ENCODE data around the gene CD59. TPM values are rescaled to one million over a fixed set of nuclear protein-coding genes. Genes with fewer than 3 reads are reported as not detected.
"Not testable (repeated sequence)": the region's sequence is repeated elsewhere in the genome, so short reads cannot be mapped to it uniquely, and the experiment has no call there.

Gene CD59
- total RNA-seq, 1 donor from 2014 or later = 213 TPM

- intact Hi-C loops (cut with micrococcal nuclease) = no loop called here
Observed at GRCh38 chr11:33747979-33748378, 11.8 kb upstream of the CD59 start.

GRCh38 chr11:33743291-33743690, 7.1 kb upstream of the CD59 start:
- intact Hi-C loops (cut with micrococcal nuclease) = no loop called here

GRCh38 chr11:33742249-33742851, 6.1 kb upstream of the CD59 start:
- intact Hi-C loops (cut with micrococcal nuclease) = loop anchor here (1.0 kb wide), 3 partner anchors 26 to 380 kb away; no protein-coding TSS in a partner anchor

- intact Hi-C loops (cut with micrococcal nuclease) = loop anchor here (1.0 kb wide), 3 partner anchors 26 to 380 kb away; no protein-coding TSS in a partner anchor
Observed at GRCh38 chr11:33741806-33742205, 5.6 kb upstream of the CD59 start.

GRCh38 chr11:33737362-33737821, 1.2 kb upstream of the CD59 start:
- intact Hi-C loops (cut with micrococcal nuclease) = loop anchor here (10.0 kb wide), 2 partner anchors 843 to 1153 kb away; partner anchors contain the start of genes EIF3M and QSER1

GRCh38 chr11:33735271-33736147, 714 bp downstream of the CD59 start:
- intact Hi-C loops (cut with micrococcal nuclease) = loop anchor here (1.0 to 10.0 kb wide), 11 partner anchors 12 to 1151 kb away; partner anchors contain the start of genes ABTB2, C11orf91, CAT and CSTF3

GRCh38 chr11:33734441-33735270, 1.6 kb downstream of the CD59 start:
- intact Hi-C loops (cut with micrococcal nuclease) = loop anchor here (1.0 to 10.0 kb wide), 6 partner anchors 11 to 1150 kb away; partner anchors contain the start of genes ABTB2, EIF3M, HIPK3 and QSER1

- intact Hi-C loops (cut with micrococcal nuclease) = loop anchor here (2.0 to 10.0 kb wide), 3 partner anchors 625 to 1149 kb away; partner anchors contain the start of genes ABTB2, EIF3M and QSER1
Observed at GRCh38 chr11:33733980-33734379, 2.2 kb downstream of the CD59 start.

- intact Hi-C loops (cut with micrococcal nuclease) = loop anchor here (10.0 kb wide), 2 partner anchors 837 to 1147 kb away; partner anchors contain the start of genes EIF3M and QSER1
Observed at GRCh38 chr11:33731723-33732531, 4.3 kb downstream of the CD59 start.

- intact Hi-C loops (cut with micrococcal nuclease) = loop anchor here (10.0 kb wide), 2 partner anchors 836 to 1146 kb away; partner anchors contain the start of genes EIF3M and QSER1
Observed at GRCh38 chr11:33730716-33731115, 5.5 kb downstream of the CD59 start.

GRCh38 chr11:33729072-33729664, 7.1 kb downstream of the CD59 start:
- intact Hi-C loops (cut with micrococcal nuclease) = not testable (repeated sequence)

- intact Hi-C loops (cut with micrococcal nuclease) = not testable (repeated sequence)
Observed at GRCh38 chr11:33727539-33727938, 8.7 kb downstream of the CD59 start.

- intact Hi-C loops (cut with micrococcal nuclease) = no loop called here
Observed at GRCh38 chr11:33725496-33725895, 10.7 kb downstream of the CD59 start.

- intact Hi-C loops (cut with micrococcal nuclease) = no loop called here
Observed at GRCh38 chr11:33724644-33725035, 11.6 kb downstream of the CD59 start.

- intact Hi-C loops (cut with micrococcal nuclease) = loop anchor here (1.0 kb wide), 1 partner anchor 12 kb away; no protein-coding TSS in a partner anchor
Observed at GRCh38 chr11:33723238-33723881, 12.9 kb downstream of the CD59 start.

GRCh38 chr11:33722590-33723234, 13.5 kb downstream of the CD59 start:
- intact Hi-C loops (cut with micrococcal nuclease) = loop anchor here (1.0 kb wide), 1 partner anchor 13 kb away; no protein-coding TSS in a partner anchor

GRCh38 chr11:33721984-33722383, 14.2 kb downstream of the CD59 start:
- intact Hi-C loops (cut with micrococcal nuclease) = no loop called here

GRCh38 chr11:33721426-33721825, 14.8 kb downstream of the CD59 start:
- intact Hi-C loops (cut with micrococcal nuclease) = no loop called here

All from T-helper 1 cell treated with Interleukin-12 subunit alpha and Interleukin-12 subunit beta and Interleukin-4 antibody, amounts not matched to agents 30 ng/mL and 1 ng/mL, for 36 hours (primary cell).